Activated CD8-positive, alpha-beta memory T cell treated with anti-CD3 and anti-CD28 coated beads for 24 hours (primary cell): ENCODE data around the gene BCAS3.

Experiments used
- DNase-seq: peaks from one replicate; pipeline ENCODE4 v3.0.0-alpha.2; 2020

Gene BCAS3

GRCh38 chr17:61076621-61077031 is 399.0 kb downstream of the BCAS3 start:
- DNase-seq = no peak

GRCh38 chr17:61081959-61082358 is 404.3 kb downstream of the BCAS3 start:
- no peak for DNase-seq

- no peak for DNase-seq
These were observed 406.6 kb downstream of the BCAS3 start for GRCh38 chr17:61084260-61084659.

- no peak for DNase-seq
These were observed 409.4 kb downstream of the BCAS3 start for GRCh38 chr17:61087024-61087423.

- no peak for DNase-seq
These were observed 410.9 kb downstream of the BCAS3 start for GRCh38 chr17:61088556-61088955.

GRCh38 chr17:61091096-61091495 is 413.4 kb downstream of the BCAS3 start:
- DNase-seq = no peak

- no peak for DNase-seq
These were observed 420.1 kb downstream of the BCAS3 start for GRCh38 chr17:61097781-61098180.

GRCh38 chr17:61106354-61106753 is 428.7 kb downstream of the BCAS3 start:
- DNase-seq = no peak

- no peak for DNase-seq
These were observed 438.9 kb downstream of the BCAS3 start for GRCh38 chr17:61116577-61116976.

GRCh38 chr17:61117983-61118382 is 440.3 kb downstream of the BCAS3 start:
- DNase-seq = no peak

GRCh38 chr17:61118871-61119270 is 441.2 kb downstream of the BCAS3 start:
- DNase-seq = no peak

- DNase-seq = no peak
These were observed 444.8 kb downstream of the BCAS3 start for GRCh38 chr17:61122326-61122913.

GRCh38 chr17:61124562-61124961 is 446.9 kb downstream of the BCAS3 start:
- DNase-seq = no peak

GRCh38 chr17:61126473-61127249 is 449.0 kb downstream of the BCAS3 start:
- DNase-seq = no peak

GRCh38 chr17:61127960-61128359 is 450.3 kb downstream of the BCAS3 start:
- no peak for DNase-seq

- no peak for DNase-seq
These were observed 451.0 kb downstream of the BCAS3 start for GRCh38 chr17:61128661-61129115.

GRCh38 chr17:61129267-61130254 is 451.9 kb downstream of the BCAS3 start:
- DNase-seq = no peak

- no peak for DNase-seq
These were observed 452.7 kb downstream of the BCAS3 start for GRCh38 chr17:61130330-61130729.

- no peak for DNase-seq
These were observed 453.9 kb downstream of the BCAS3 start for GRCh38 chr17:61131585-61131984.

GRCh38 chr17:61132524-61132923 is 454.9 kb downstream of the BCAS3 start:
- DNase-seq = no peak

GRCh38 chr17:61133853-61134252 is 456.2 kb downstream of the BCAS3 start:
- DNase-seq = no peak

GRCh38 chr17:61134551-61135235 is 457.0 kb downstream of the BCAS3 start:
- DNase-seq = no peak

- DNase-seq = no peak
These were observed 458.1 kb downstream of the BCAS3 start for GRCh38 chr17:61135782-61136181.
